Mesenchymal stem cell (in vitro differentiated cells and primary cell): ENCODE measurements around the gene GPR150.

Source experiments
- DNase-seq: peaks from one replicate; pipeline ENCODE4 v3.0.0-alpha.2; 2013
- H2AFZ ChIP-seq: one replicate; pipeline ENCODE4 v1.6.1; 2013; ENCODE audit warnings: low read depth, mild to moderate bottlenecking, control low read depth, inconsistent platforms, low read length, moderate library complexity
- H2AK5ac ChIP-seq: 2 replicates; pipeline ENCODE4 v1.6.1; 2013; ENCODE audit warnings: low read length, moderate library complexity, mild to moderate bottlenecking, inconsistent platforms; ENCODE audit not compliant: severe bottlenecking
- H2BK120ac ChIP-seq: one replicate; pipeline ENCODE4 v1.6.1; 2013; ENCODE audit warnings: low read depth, mild to moderate bottlenecking, inconsistent platforms, low read length, moderate library complexity
- H2BK12ac ChIP-seq, 2 experiments: one replicate each; pipeline ENCODE4 v1.6.1; 2013; ENCODE audit warnings: inconsistent platforms in 2 of 2, low read length in 2 of 2, mild to moderate bottlenecking in 2 of 2, moderate library complexity in 2 of 2, control low read depth in 1 of 2
- H2BK15ac ChIP-seq: one replicate; pipeline ENCODE4 v1.6.1; 2013; ENCODE audit warnings: mild to moderate bottlenecking, low read depth, inconsistent platforms; ENCODE audit not compliant: poor library complexity, severe bottlenecking
- H2BK5ac ChIP-seq: 2 replicates; pipeline ENCODE4 v1.6.1; 2013; ENCODE audit warnings: low read depth, mild to moderate bottlenecking, low read length, control low read depth, inconsistent platforms; ENCODE audit not compliant: poor library complexity, severe bottlenecking
- H3K14ac ChIP-seq, 2 experiments: one replicate each; pipeline ENCODE4 v1.6.1; 2013; ENCODE audit warnings: inconsistent platforms in 2 of 2, low read length in 2 of 2, control low read depth in 1 of 2, mild to moderate bottlenecking in 1 of 2, moderate library complexity in 1 of 2
- H3K18ac ChIP-seq, 2 experiments: one replicate each; pipeline ENCODE4 v1.6.1; 2013; ENCODE audit warnings: inconsistent platforms in 2 of 2, low read length in 2 of 2, control low read depth in 1 of 2, low read depth in 1 of 2, mild to moderate bottlenecking in 1 of 2
- H3K23ac ChIP-seq, 2 experiments: one replicate each; pipeline ENCODE4 v1.6.1; 2013; ENCODE audit warnings: inconsistent platforms in 2 of 2, low read length in 2 of 2, mild to moderate bottlenecking in 2 of 2, moderate library complexity in 2 of 2, control low read depth in 1 of 2
- H3K27ac ChIP-seq: 2 replicates; pipeline ENCODE4 v1.5.1; 2013; ENCODE audit warnings: mild to moderate bottlenecking, moderate library complexity, low read length, control low read depth, inconsistent platforms; ENCODE audit not compliant: poor library complexity, severe bottlenecking
- H3K27me3 ChIP-seq, 2 experiments: 2 replicates each; pipeline versions ENCODE4 v1.6.1 to v1.7.0; 2013; ENCODE audit warnings: low read length in 2 of 2, mild to moderate bottlenecking in 2 of 2, moderate library complexity in 2 of 2, control low read depth in 1 of 2, inconsistent platforms in 1 of 2; ENCODE audit not compliant: control insufficient read depth in 1 of 2, insufficient read depth in 1 of 2
- H3K36me3 ChIP-seq, 2 experiments: 2 replicates each; pipeline versions ENCODE4 v1.6.1 to v1.7.0; 2013; ENCODE audit warnings: low read length in 2 of 2, control low read depth in 1 of 2, inconsistent platforms in 1 of 2, low read depth in 1 of 2, mild to moderate bottlenecking in 1 of 2; ENCODE audit not compliant: insufficient read depth in 2 of 2, control insufficient read depth in 1 of 2
- H3K4ac ChIP-seq, 2 experiments: one replicate each; pipeline ENCODE4 v1.6.1; 2013; ENCODE audit warnings: inconsistent platforms in 2 of 2, low read length in 2 of 2, mild to moderate bottlenecking in 2 of 2, moderate library complexity in 2 of 2, control low read depth in 1 of 2, low read depth in 1 of 2
- H3K4me1 ChIP-seq: 2 replicates; pipeline ENCODE4 v1.6.1; 2013; ENCODE audit warnings: low read depth, low read length, control low read depth; ENCODE audit not compliant: control insufficient read depth, insufficient read depth
- H3K4me2 ChIP-seq: 2 replicates; pipeline ENCODE4 v1.6.1; 2013; ENCODE audit warnings: low read length, mild to moderate bottlenecking, inconsistent platforms; ENCODE audit not compliant: poor library complexity, severe bottlenecking
- H3K4me3 ChIP-seq, 2 experiments: 2 replicates each; pipeline versions ENCODE4 v1.5.1 to v1.7.0; 2013; ENCODE audit warnings: low read length in 2 of 2, mild to moderate bottlenecking in 2 of 2, control low read depth in 1 of 2, low read depth in 1 of 2; ENCODE audit not compliant: insufficient read depth in 1 of 2
- H3K79me1 ChIP-seq: replicated peaks from 2 replicates; pipeline ENCODE4 v1.6.1; 2013; ENCODE audit warnings: mild to moderate bottlenecking, control low read depth, low read length, inconsistent platforms; ENCODE audit not compliant: poor library complexity, severe bottlenecking
- H3K9ac ChIP-seq: 2 replicates; pipeline ENCODE4 v1.7.0; 2013; ENCODE audit warnings: mild to moderate bottlenecking, low read length, moderate library complexity
- H3K9me3 ChIP-seq: 2 replicates; pipeline ENCODE4 v1.7.0; 2013; ENCODE audit warnings: mild to moderate bottlenecking, low read length; ENCODE audit not compliant: control insufficient read depth
- H4K8ac ChIP-seq: one replicate; pipeline ENCODE4 v1.6.1; 2013; ENCODE audit warnings: inconsistent platforms, mild to moderate bottlenecking, low read length, moderate library complexity
- H4K91ac ChIP-seq: one replicate; pipeline ENCODE4 v1.6.1; 2013; ENCODE audit warnings: mild to moderate bottlenecking, low read length, inconsistent platforms
- WGBS: methylation state at CpG from one replicate; pipeline ENCODE4 v1.1.7; 2013; ENCODE audit warnings: mixed read lengths; 5-methylcytosine and 5-hydroxymethylcytosine counted together

Gene GPR150

DNA sequence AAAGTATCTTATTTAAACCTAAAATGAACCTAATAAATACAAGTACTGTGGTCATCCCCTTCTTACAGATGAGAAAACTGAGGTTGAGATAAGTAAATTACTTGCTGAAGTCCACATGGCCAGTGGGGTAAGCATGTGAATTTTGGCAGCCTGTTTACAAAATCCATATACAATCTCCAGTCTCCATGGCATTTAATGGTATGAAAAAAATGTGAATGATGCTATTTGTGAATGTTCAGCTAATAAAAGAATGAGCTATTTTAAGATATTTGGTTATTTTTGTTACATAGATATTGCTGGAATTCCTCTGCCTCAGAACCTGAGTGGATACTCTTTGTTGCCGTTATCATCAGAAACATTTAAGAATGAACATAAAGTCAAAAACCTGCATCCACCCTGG, 19.3 kb upstream of the GPR150 start:
- Histone ChIP-seq H4K91ac (no peak overlapping the region), H3K9ac (no peak overlapping the region), H3K4me3 (no peak overlapping the region), H3K27me3 (no peaks in the 10 kb centered on the region), H3K27ac (no peak overlapping the region), H2BK12ac (no peak overlapping the region), H2BK120ac (no peak overlapping the region), H3K18ac (no peak overlapping the region), H3K4me2 (no peak overlapping the region), H2AK5ac (no peak overlapping the region), H3K14ac (no peak overlapping the region), H3K23ac (no peak overlapping the region), H2BK15ac (no peak overlapping the region), H3K4ac (no peak overlapping the region), H3K9me3 (no peaks in the 10 kb centered on the region), H2BK5ac (no peak overlapping the region), H4K8ac (no peak overlapping the region), H3K36me3 (peaks cover 0 to 20% of the 10 kb centered on the region in 2 experiments), H2AFZ (no peak overlapping the region), H3K4me1 (no peaks in the 10 kb centered on the region), H3K79me1 (no peaks in the 10 kb centered on the region)
- 73% methylated on average over 1 of the region's 1 CpG for WGBS
- no peak for DNase-seq

DNA sequence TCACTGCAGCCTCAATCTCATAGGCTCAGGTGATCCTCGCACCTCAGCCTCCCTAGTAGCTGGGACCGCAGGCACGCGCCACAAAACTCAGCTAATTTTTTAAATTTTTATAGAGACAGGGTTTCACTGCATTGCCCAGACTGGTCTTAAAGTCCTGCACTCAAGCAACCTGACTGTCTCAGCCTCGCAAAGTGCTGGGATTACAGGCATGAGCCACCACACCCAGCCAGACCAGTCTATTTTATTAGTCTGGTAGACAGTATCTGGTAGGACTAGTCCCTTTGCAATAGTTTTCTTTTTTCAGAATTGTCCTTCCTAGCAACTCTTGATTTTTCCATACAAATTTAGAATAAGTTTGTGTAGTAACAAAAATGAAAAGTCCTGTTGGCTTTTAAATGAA, 14.1 kb upstream of the GPR150 start:
- Histone ChIP-seq H4K8ac (no peak overlapping the region), H2AK5ac (no peak overlapping the region), H2BK15ac (no peak overlapping the region)

DNA sequence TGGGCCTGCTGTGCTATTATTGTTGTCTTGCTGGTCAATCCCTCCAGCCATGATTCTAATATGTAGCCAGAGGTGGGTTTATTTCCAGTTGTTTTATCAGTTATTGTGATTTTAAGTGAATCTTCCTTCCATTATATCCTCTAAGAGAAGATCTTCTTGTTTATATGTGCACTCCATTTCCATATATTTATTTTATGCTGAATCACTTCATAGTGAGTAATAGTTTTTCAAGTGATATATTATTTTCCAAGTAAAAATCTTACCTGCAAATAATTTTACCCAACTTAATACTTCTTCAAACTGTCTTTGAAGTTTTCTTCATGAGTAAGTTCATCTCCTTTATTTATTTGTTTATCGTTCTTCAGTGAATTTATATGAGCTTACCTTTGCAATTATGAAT, 13.5 kb upstream of the GPR150 start:
- Histone ChIP-seq H3K9ac (no peak overlapping the region), H3K18ac (no peak overlapping the region), H3K79me1 (no peaks in the 10 kb centered on the region), H2BK120ac (no peak overlapping the region), H2AK5ac (no peak overlapping the region), H4K91ac (no peak overlapping the region), H3K4ac (no peak overlapping the region), H3K4me3 (no peak overlapping the region), H2AFZ (no peak overlapping the region), H3K14ac (no peak overlapping the region), H3K27me3 (no peaks in the 10 kb centered on the region), H3K9me3 (no peaks in the 10 kb centered on the region), H3K4me1 (no peaks in the 10 kb centered on the region), H3K36me3 (peaks cover 0 to 10% of the 10 kb centered on the region in 2 experiments), H2BK15ac (no peak overlapping the region), H2BK5ac (no peak overlapping the region), H3K4me2 (no peak overlapping the region), H2BK12ac (no peak overlapping the region), H3K23ac (no peak overlapping the region), H3K27ac (no peak overlapping the region), H4K8ac (no peak overlapping the region)
- no peak for DNase-seq
- WGBS, result no CpG with 5 or more reads among the region's 1 CpG

More for the DNA sequence above, 14.1 kb upstream of the GPR150 start:
- H3K4me1 ChIP-seq, result no peaks in the 10 kb centered on the region
- 100% methylated on average over 5 of the region's 5 CpGs for WGBS
- H3K79me1 ChIP-seq, result no peaks in the 10 kb centered on the region
- no peak overlapping the region for H3K27ac ChIP-seq
- no peak overlapping the region for H3K9ac ChIP-seq
- no peak overlapping the region for H2AFZ ChIP-seq
- no peak for DNase-seq
- no peak overlapping the region for H3K4ac ChIP-seq
- H2BK5ac ChIP-seq, result no peak overlapping the region
- H3K4me3 ChIP-seq, result no peak overlapping the region
- H4K91ac ChIP-seq, result no peak overlapping the region
- no peak overlapping the region for H2BK120ac ChIP-seq
- no peak overlapping the region for H3K4me2 ChIP-seq
- no peak overlapping the region for H2BK12ac ChIP-seq
- H3K27me3 ChIP-seq, result no peaks in the 10 kb centered on the region
- H3K36me3 ChIP-seq, result peaks cover 0 to 16% of the 10 kb centered on the region in 2 experiments
- H3K9me3 ChIP-seq, result no peaks in the 10 kb centered on the region
- H3K14ac ChIP-seq, result no peak overlapping the region
- no peak overlapping the region for H3K23ac ChIP-seq
- no peak overlapping the region for H3K18ac ChIP-seq

DNA sequence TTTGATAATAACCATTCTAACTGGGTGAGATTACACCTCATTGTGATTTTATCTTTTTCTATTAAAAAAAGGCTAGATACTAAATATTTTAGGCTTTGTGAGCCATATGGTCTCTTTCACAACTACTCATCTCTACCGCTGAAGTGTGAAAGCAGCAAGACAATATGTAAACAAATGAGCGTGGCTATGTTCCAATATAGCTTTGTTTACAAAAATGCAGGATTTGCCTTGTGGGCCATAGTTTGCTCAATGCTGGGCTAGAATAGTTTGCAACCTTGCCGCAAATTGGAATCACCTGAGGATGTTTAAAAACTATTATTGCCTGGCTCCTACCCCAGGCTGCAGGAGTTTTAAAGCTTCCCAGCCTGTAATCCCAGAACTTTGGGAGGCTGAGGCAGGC, 10.2 kb upstream of the GPR150 start:
- Histone ChIP-seq H3K14ac (no peak overlapping the region), H3K9ac (no peak overlapping the region), H2BK12ac (no peak overlapping the region), H2BK15ac (no peak overlapping the region), H3K9me3 (peaks cover 7% of the 10 kb centered on the region), H3K27me3 (no peaks in the 10 kb centered on the region), H2BK120ac (no peak overlapping the region), H4K8ac (no peak overlapping the region), H3K4me3 (no peak overlapping the region), H2AK5ac (no peak overlapping the region), H3K18ac (no peak overlapping the region), H3K4me1 (no peaks in the 10 kb centered on the region), H3K4me2 (no peak overlapping the region), H3K36me3 (no peaks in the 10 kb centered on the region), H2AFZ (no peak overlapping the region), H2BK5ac (no peak overlapping the region), H3K79me1 (no peaks in the 10 kb centered on the region), H3K23ac (no peak overlapping the region), H3K27ac (no peak overlapping the region), H4K91ac (no peak overlapping the region), H3K4ac (no peak overlapping the region)
- peak; percentile 61 for DNase-seq
- WGBS, result 52% methylated on average over 2 of the region's 3 CpGs
